Stimulated activated naive CD8-positive, alpha-beta T cell treated with anti-CD3 and anti-CD28 coated beads, Interleukin-15, Interleukin-2, amounts not matched to agents 100 U/mL and 50 U/mL, for 24 hours (primary cell): ENCODE measurements around the gene RIOK2.
"Not testable (repeated sequence)": the region's sequence is repeated elsewhere in the genome, so short reads cannot be mapped to it uniquely, and the experiment has no call there.

ENCODE experiments used
- ATAC-seq: fragments of 150-1000 bp; cut with Tn5 transposase; one replicate; pipeline ENCODE4 v1.10.0; 2021
- DNase-seq: peaks from one replicate; pipeline ENCODE4 v3.0.0; 2021

RIOK2 gene

GRCh38 chr5:97183100-97183929 lies at the start of gene RIOK2:
RIOK2 (minus strand) TSS chr5:97183247; CDS start chr5:97183191, 56 bp downstream.
- peak; percentile 94 for DNase-seq
- peak; percentile 92 for ATAC-seq

GRCh38 chr5:97231025-97231636 lies 48.1 kb upstream of the RIOK2 start:
- ATAC-seq, result peak; percentile 46
- peak; percentile 13 for DNase-seq

GRCh38 chr5:97229688-97230285 lies 46.7 kb upstream of the RIOK2 start:
- DNase-seq, result no peak
- no peak for ATAC-seq

- DNase-seq, result no peak
- no peak for ATAC-seq
Observed at GRCh38 chr5:97229196-97229595, 46.1 kb upstream of the RIOK2 start.

GRCh38 chr5:97225222-97225621 lies 42.2 kb upstream of the RIOK2 start:
- DNase-seq, result no peak
- ATAC-seq, result no peak

DNA sequence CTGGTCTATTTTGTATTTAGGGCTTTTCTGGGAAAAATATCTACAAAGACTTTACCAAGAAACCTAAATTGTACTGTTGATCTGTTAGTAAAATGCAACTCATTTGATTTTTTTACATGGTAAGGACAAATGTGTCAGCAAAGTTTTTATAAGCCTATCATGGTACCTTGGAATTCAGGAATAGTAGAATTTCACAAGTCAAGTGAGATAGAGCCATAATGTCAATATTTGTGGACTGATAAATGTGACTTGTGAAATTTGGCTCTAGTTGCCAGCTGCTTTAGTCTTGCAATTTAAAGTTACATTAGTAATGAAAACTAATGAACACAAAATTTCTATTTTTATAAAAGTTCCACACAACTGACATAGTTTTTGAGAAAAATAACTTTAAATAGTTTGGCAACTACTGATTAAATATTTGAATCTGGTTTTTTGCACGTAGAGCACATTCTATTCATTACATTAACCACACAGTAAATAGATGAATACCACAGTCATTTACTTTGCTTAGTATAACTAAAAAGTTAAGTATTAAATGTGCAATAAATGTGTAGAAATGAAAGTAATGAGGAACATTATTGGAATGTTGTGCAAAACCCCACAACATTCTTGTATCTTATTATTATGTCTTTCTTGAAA lies 41.2 kb upstream of the RIOK2 start:
- DNase-seq, result no peak
- ATAC-seq, result no peak

DNA sequence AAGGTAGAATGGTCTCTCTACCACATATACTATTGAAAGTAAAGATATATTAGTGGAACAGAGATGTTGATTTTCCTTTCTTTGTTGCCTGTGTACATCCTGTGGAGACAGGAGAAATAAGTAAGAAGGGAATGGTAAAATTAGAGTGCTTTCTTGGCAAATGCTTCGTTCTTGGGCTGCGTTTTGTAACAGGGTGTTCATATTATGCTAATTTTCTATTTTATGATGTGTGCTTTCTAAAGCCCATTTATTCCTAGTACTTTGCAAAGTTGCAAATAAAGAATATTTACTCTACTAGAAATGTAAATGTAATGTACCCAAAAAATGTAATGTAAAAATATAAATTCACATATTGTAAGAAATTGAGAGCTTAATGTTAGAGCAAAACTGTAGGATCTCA lies 40.5 kb upstream of the RIOK2 start:
- no peak for DNase-seq
- ATAC-seq, result no peak

DNA sequence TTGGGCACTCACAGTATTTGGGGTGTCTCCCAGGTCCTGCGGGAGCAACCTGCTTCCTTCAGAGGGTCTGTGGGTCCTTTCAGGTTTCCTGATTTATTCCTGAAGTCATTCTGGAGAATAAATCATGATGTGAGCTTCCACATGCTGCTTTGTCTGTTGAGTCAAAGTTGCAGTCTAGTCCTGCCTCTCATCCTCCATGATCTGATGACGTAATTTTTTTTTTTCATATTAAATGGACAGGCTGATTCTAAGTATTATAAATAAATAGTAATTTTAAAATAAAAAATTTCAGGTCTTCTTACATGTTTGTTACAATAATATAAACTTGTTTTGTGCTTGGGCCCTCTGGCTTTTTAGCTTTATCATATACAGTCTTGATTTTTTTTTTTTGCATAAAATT lies 26.3 kb upstream of the RIOK2 start:
- DNase-seq, result no peak
- ATAC-seq, result no peak

- DNase-seq (no peak), ATAC-seq (no peak)
Observed at GRCh38 chr5:97208714-97209113, 25.7 kb upstream of the RIOK2 start.

DNA sequence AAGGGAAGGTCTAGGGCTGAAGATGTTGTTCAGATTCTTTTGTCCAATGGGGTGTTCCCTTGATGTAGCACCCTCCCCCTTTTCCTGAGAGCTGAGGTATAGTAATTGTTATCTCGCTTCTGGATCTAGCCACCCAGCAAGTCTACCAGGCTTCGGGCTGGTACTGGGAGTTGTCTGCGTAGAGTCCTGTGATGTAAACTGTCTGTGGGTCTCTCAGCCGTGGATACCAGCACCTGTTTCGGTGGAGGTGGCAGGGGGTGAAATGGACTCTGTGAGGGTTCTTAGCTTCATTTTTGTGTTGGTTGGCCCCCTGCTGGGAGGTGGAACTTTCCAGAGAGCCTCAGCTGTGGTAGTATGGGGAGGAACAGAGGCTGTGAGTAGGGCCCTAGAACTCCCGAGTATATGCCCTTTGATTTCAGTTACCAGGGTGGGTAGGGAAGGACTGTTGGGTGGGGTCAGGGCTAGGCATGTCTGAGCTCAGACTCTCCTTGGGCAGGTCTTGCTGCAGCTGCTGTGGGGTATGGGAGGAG lies 25.2 kb upstream of the RIOK2 start:
- ATAC-seq (no peak), DNase-seq (no peak)

- ATAC-seq, result no peak
Observed at GRCh38 chr5:97194366-97194765, 11.3 kb upstream of the RIOK2 start.

GRCh38 chr5:97193355-97193688 lies 10.3 kb upstream of the RIOK2 start:
- DNase-seq (no peak), ATAC-seq (no peak)

More at GRCh38 chr5:97194366-97194765, 11.3 kb upstream of the RIOK2 start:
- no peak for DNase-seq

DNA sequence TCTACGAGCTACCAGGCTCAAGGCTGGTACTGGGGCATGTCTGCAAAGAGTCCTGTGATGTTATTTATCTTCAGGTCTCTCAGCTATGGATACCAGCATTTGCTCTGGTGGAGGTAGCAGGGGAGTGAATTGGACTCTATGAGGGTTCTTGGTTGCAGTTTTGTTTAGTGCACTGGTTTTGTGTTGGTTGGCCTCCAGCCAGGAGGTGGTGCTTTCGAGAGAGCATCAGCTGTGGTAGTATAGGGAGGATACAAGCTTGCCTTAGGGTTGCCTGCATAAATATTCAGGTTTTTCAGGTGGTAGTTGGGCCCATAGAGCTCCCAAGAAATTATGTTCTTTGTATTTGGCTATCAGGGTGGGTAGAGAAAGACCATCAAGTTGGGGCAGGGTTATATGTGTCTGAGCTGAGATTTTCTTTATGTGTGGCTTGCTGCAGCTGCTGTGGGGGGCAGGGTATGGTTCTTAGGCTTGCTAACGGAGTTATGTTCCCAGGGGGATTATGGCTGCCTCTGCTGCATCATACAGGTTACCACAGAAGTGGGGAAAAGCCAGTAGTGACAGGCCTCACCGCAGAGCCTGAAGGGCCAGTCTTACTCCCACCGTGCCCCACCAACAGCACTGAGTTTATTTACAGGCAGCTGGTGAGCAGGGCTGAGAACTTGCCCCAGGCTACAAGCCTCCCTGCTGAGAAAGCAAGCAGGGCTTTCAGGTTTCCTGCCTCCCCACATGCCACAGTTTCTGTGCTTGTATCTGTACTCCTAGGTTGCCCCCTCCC lies 9.7 kb upstream of the RIOK2 start:
- ATAC-seq, result peak; percentile 19

GRCh38 chr5:97191893-97192292 lies 8.8 kb upstream of the RIOK2 start:
- DNase-seq (no peak), ATAC-seq (no peak)

More for the DNA sequence above, 9.7 kb upstream of the RIOK2 start:
- no peak for DNase-seq

- DNase-seq, ATAC-seq: not testable (repeated sequence)
Observed at GRCh38 chr5:97189523-97189922, 6.5 kb upstream of the RIOK2 start.

DNA sequence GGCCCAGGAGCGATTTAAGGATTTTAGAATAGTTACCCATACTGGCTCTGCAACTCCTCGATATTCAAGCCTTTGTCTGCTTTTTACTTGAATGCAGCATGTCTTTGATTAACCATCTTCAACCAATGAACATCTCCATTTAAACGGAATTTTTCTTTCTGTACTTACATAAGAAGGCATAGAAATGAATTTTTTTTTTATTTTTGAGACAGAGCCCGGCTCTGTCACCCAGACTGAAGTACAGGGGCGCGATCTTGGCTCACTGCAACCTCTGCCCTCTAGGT lies 825 bp upstream of the RIOK2 start:
- ATAC-seq, result no peak
- DNase-seq, result no peak

DNA sequence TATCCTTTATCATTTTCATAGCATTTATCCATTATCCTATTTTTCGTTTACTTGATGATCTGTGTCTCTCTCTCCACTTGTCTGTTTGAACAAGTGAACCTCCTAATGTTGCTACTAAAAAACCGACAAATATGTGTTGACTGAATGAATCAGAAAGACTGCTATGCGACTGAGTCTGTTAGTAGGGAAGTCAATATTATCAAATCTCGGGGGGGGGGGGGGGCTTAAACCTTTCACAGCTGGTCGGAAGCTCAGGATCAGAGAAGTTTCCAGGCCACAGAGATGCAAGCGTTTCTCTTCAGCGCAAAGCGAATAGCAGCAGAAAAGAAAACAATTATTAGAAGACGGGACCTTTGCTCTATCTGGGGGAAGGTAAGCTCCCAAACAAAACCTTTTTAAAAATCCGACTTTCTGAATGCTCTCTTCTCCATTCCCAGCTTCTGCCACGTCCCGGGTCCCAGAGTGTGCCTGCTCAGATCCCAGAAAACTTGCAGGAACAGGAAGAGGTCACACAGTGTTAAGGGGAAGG lies 412 bp downstream of the RIOK2 start:
- no peak for ATAC-seq

GRCh38 chr5:97181856-97182545 lies 1.0 kb downstream of the RIOK2 start:
- ATAC-seq, result no peak
- no peak for DNase-seq

More for the DNA sequence above, 412 bp downstream of the RIOK2 start:
- DNase-seq, result no peak

- DNase-seq, ATAC-seq: not testable (repeated sequence)
Observed at GRCh38 chr5:97179457-97179856, 3.6 kb downstream of the RIOK2 start.

GRCh38 chr5:97172227-97172626 lies 10.8 kb downstream of the RIOK2 start:
- ATAC-seq (peak; percentile 68), DNase-seq (no peak)

GRCh38 chr5:97171703-97172102 lies 11.3 kb downstream of the RIOK2 start:
- ATAC-seq (peak; percentile 13), DNase-seq (no peak)
